ENCODE results near the gene SAP30.

Gene SAP30, protein sequence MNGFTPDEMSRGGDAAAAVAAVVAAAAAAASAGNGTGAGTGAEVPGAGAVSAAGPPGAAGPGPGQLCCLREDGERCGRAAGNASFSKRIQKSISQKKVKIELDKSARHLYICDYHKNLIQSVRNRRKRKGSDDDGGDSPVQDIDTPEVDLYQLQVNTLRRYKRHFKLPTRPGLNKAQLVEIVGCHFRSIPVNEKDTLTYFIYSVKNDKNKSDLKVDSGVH

DNA sequence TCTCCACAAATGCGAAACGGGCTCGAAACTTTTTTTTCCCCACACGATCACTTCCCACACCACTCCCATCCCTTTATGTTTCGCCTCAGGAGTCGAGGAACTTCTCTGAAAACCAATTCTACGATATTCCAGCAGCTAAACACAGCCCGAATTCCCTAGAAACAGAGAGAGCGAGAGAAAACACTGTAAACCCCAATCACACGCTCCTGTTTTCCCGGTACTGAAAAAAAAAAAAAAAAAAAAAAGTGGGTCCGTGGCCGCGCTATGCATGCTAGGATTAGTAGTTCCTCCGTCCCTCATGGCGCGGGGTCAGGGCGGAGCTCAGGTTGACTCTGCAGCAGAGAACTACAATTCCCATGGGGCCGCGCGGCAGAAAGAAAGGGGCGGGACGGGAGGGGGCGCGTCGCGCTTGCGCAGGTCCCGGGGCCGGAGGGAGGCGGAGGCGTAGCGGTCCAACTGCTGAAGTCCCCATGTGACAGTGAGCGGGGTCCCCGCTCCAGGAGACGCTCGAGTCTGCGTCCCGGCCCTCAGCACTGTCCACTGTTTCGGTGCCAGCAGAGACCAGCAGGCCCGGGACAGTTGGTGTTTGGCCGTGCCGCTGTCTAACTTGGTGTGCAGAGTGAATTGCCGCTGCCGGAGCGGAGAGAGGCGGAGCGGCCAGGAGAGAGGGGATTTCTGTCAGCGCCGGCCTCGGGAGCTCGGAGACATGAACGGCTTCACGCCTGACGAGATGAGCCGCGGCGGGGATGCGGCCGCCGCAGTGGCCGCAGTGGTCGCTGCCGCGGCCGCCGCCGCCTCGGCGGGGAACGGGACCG lies at the start of gene SAP30:
SAP30 (plus strand) TSS at position 478 of the 815 bp plus-strand sequence; CDS start at position 707, 229 bp downstream.
- DNase-seq: peak; percentile 88 to 90

DNA sequence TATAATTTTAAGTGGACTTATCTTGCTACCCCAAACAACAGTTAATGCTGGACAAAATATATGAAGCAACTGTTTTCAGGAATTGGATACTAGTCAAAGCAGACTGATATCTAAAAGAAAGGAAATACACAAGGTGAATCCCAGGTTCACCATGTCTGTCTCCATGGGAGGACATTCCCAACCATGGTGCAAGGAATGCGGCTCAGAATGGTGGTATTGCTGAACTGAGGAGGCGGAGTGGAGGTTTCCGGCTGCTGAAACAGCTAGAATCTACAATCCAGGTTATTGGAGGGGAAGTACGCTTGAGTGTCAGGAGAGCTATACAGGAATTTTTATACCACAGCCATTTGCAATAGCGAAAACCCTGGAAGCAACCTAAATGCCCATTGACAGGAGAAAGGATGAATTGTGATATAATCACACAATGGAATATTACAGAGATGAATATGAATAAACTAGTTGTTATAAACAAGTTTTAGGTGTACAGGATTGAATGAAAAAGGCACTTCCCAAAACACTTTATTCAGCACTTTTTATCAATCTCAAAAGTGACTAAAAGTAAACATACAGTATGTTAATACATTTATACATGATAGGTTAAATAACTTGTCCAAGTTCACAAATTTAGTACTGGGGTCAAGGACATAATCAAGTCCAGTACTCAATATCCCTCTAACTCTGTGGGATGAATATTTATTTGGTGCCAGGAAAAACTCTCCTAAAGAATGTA lies 45.6 kb upstream of the SAP30 start:
- no peak for DNase-seq

DNA sequence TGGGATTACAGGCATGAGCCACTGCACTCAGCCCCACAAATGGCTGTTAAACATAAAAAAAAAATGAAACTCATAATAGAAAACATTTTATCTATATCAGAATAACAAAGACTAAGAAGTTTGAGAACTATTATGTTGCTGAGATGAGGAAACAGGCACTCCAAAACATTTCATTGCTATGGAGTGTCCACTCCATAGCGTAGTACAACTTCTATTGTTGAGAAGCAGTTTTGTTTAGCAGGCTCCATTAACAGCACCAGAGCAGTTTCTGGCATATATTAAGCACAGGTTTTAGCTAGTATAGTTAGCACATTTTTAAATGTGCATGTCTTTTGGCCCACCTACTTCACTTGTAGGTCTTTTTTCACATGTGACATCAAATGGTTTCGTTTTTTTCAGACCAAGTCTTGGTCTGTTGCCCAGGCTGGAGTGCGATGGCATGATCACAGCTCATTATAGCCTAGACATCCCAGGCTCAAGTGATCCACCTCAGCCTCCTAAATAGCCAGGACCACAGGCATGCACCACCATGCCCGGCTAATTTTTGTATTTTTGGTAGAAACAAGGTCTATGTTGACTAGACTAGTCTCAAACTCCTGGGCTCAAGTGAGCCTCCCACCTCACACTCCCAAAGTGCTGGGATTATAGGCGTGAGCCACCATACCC lies 42.4 kb upstream of the SAP30 start:
- no peak for DNase-seq

DNA sequence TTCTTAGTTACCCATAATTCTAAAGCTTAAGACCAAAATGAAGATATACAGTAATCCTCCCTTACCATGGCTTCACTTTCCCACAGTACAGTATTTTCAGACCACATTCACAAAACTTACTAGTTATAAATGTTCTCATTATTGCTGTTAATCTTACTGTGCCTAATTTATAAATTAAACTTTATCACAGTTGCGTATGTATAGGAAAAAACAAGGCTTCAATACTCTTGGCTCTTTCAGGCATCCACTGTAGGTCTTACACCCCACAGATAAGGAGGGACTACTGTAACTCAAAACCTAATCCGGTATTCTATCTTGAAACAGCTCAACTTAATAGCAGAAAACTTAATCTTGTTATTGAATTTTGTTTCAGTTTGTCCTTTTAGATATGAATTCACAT lies 40.2 kb upstream of the SAP30 start:
- no peak for DNase-seq

DNA sequence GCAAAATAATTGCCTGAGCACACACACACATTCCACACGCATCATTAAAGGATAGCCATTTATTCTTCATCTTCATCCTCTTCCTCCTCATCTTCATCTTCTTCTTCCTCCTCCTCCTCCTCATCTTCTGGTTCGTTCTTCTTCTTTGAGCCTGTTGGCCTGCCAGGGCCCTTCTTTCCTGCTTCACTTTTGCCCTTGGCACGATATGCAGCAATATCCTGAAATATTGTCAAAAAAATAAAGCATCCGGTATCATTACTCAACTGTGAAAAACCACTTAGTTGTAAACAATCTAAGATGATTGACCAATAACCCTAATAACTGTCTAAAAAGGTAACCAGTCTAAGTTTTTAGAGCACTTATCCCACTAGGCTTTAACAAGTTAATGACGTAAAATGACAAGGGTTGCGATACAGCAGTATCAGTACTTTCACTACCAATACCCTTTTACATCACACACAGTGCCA lies 38.7 kb upstream of the SAP30 start:
- DNase-seq: no peak

DNA sequence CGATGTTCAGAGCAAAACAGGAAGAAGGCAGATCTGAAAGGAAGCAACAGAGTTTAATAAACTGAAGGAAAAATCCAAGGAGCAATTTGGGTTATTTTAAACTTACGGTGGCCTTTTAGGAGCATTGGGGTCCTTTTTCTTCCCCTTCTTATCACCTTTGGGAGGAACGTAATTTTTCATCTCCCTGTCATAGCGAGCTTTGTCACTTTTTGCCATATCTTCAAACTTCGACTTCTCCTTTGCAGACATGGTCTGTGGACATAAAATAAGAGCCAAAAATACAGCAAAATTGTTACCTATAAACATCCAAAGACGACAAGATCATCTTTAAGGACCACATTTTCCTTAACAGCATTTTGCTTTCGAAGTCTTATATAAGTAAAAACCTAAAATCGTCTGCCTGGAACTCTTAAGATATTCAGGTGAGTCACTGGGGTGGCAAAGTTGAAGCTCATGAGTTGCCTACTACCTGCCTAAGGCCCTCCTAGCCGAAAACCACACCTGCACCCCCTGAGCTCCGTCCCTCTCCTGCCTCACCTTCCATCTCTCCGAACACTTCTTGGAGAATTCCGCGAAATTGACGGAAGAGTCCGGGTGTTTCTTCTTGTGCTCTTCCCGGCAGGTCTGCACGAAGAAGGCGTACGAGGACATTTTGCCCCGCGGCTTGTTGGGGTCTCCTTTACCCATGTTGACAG lies 37.6 kb upstream of the SAP30 start:
- DNase-seq: no peak

DNA sequence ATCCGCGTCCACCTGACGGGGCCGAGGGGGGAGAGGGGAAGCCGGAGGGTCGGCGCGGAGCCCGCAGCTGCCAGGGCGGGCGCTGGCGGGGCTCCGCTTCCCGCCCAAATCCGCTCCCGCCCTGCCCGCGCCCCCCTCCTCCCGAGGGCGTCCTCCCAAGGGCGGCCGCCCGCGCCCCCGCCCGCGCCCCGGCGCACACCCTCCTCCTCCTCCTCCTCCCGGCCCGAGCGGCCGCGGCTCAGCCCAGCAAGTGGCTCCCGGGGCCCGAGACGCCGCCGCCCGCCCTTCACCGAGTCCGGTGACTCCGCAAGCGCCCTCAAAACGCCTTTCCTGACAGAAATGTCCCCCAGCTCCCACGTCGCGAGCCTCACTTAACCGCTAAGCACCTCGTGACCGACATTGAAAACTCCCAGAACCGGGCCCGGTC lies 37.1 kb upstream of the SAP30 start:
- no peak for DNase-seq

DNA sequence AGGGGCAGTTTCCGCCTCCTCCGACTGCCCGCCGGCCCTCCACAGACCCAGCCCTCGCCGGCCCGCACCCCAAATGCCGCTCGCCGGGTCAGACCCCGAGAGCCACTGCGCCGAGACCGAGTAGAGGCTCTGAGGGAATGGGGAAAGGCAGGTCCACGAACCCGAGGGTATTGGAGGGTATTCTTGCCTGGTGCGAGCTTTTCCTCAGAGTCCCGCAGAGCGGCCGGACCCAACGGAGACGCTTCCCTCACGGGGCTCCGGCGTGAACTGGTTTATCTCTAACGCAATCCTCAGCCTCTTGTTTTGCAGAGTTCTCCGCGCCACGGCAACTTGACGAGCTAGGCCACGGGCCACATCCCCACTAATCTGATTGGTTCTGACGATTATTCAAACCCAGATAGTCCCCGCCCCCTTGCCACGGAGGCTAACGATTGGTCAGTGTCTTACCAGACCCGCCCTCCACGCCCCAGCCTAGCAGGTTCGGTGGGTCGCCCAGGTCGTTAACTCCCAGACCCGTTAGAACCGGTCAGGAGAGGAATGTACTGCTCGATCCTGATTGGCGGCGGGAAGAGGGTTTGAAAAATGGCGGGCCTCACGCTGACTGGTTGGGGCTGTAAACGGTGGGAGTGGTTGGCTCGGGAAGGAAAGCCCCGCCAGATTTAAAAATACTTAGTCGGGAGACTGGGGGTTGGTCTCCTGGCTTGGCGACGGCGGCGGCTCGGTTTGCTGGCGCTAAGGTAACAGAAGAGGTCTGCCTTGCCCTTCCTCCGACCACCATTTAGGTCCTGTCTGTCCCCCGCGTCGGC lies 36.5 kb upstream of the SAP30 start, which contains the start of gene HMGB2:
HMGB2 (minus strand) TSS at position 274 of the 806 bp plus-strand sequence. CDS start 709 bp downstream, outside the sequence.
- peak; percentile 93 to 95 for DNase-seq

DNA sequence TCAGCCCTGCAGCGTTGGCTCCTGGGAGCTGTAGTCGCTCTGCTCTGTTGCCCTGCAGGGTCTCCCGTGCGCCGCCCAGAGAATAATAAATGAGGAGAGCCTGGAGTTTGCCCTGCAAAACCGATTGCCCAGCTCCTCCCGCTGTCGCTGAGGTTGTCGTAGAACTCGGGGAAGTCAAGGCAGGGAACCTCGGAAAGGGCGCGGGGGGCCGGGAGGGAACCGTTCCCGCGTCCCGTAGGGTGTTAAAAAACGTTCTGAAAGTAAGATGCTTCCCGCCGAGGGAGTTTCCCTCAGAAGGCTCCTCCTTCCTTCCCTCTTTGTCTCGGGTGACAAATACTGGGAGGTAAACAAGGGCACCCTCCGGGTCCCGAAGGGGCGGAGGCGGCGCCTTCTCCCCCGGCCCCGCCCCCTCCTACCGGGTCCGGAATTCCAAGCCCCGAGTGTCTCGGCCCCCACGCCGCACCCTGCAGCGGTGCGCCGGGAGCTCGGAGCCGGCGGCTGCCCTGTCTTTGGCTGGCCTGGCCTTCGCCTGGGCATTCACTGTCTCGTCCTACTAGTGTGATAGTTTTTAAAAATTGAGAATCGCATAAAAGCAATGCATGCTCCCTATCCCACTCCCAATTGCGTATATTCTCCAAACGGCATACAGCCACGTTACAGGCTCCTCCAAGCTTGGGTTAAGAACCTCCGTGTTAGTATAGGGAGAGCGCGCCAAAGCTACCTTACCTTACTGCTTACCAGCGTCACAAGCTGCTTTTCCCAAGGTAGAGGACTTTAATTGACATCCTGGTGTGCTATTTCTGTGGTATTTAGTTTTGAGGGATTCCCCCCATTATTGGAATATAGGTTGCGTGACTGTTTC lies 35.6 kb upstream of the SAP30 start:
- peak; percentile 44 to 63 for DNase-seq

DNA sequence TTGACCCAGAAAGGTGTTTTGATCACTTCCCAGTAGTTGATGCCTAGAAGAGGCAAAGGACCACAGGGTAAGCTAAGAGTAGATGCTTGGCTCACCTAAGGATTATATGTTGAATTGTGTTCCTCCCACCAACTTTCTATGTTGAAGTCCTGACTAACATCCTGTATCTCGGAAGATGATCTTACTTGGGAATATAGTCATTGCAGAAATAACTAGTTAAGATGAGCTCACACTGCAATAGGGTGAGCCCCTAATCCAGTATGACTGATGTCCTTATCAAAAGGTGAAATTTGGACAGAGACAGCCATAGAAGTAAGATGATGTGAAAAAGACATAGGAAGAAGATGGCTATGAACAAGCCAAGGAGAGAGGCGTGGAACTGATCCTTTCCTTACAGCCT lies 33.3 kb upstream of the SAP30 start:
- no peak for DNase-seq

DNA sequence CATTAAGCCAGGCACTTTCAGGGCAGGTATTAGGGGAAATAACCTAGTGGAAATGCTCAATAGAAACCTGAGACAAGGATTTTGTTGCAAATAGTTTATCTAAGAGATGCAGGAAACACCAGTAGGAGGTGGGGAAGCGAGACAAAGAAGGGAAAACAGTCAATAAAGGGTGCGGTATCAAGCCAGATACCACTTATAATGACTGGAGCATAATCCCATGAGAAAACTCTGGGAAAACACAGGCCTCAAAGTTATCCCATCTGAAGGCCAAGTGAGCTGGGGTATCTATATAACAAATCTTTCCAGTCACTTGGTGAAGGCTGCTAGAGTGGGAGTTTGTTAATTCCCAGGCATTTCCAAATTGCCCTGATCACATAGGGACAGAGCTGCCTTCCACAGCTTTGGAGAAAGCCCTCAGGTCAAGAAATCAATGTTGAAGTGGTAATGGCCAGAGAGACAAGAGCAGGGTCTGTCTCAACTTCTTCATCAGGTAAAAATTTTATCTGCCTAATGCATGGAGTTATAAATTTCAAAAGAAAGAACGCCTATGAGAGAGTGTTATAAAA lies 26.8 kb upstream of the SAP30 start:
- DNase-seq: no peak

DNA sequence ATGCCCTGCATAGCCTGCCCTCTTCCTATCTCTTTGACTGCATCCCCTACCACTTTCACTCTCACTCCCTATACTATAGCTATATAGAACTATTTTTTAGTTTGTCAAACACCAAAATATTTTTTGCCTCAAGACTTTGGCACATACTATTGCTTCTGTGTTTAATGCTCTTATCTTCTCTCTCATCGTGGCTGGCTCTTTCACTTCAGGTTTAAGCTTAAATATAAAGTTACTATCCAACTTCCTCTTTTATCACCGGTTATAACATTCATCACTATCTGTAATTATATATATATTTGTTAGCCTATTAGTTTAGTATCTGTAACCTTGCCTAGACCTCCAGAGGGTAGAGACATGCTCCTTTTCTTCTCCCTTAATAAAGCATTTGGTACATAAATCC lies 25.1 kb upstream of the SAP30 start:
- DNase-seq: no peak

DNA sequence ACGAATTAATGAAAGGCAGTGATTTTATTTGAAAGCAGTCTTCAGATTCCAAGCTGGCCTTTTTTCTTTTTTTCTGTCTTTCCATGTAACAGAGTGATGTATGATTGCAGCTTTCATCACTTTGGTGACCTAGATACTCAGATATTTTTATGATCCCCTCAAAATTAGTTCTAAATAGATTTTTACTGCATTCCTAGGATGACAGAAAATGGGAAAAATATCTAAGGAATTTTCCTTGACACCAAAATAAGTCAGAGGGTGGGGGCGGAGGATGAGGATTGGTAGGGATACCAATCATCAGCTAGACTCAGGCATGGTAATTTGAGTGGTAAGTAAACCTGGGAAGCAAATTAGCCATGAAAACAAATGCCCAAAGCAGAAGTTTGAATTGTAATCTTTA lies 24.7 kb upstream of the SAP30 start:
- DNase-seq: no peak

DNA sequence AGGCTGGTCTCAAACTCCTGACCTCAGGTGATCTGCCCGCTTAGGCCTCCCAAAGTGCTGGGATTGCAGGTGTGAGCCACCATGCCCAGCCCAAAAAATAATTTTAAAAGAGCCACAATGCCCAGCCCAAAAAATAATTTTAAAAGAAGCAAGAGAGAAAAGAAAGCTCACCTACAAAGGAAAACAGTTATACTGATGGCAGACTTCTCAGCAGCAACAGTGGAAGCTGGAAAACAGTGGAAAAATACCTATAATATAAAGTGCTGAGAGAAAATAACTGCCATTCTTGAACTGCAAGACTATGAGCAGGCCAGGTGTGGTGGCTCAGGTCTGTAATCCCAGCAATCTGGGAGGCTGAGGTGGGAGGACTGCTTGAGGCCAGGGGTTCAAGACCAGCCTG lies 23.3 kb upstream of the SAP30 start:
- no peak for DNase-seq

DNA sequence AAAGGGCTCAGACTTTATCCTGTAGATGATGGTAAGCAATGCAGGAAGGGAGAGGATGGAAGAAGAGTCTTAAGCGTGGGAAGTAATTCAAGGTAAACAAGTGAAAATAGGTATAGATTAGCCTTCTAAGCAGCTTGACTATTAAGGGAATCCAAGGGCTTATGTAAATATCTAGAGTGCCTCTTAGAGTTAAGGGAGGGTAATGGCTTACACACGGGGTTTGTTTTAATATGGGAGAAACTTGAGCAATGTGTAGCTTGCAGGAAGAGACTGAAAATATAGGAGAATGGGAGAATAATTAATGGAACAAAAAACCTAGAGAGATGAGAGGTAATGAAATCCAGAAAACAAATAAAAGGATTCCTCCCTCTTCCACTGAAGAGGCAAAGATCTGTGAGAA lies 12.8 kb upstream of the SAP30 start:
- DNase-seq: no peak

DNA sequence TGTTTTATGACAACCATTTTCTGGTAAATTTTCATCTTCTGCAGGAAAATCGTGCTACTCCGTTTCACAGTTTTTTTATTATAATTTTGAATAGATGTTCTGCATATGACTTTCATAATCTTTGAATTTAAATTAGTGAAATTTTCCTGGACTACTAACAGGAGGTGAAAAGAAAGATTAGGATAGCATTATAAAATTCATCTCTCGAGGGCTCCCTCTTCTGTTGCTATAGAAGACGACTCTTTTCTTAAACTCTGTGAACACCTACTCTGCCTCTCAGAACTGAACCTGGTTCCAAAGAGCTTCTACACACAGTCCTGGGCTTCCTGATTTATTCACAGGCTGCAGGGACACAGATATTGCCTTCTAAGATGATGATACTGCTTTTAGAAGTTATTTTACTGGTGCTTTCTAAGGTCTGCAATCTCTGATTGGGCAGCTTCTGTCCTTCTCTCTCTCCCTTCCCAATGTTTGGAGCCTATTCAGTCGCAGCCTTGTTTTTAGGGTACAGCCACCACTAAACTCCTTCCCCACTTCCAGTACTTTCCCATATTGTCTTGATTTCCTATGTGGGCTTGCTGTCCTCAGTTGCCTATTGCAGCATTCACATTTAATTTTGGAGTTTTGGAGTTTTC lies 10.1 kb upstream of the SAP30 start:
- no peak for DNase-seq

DNA sequence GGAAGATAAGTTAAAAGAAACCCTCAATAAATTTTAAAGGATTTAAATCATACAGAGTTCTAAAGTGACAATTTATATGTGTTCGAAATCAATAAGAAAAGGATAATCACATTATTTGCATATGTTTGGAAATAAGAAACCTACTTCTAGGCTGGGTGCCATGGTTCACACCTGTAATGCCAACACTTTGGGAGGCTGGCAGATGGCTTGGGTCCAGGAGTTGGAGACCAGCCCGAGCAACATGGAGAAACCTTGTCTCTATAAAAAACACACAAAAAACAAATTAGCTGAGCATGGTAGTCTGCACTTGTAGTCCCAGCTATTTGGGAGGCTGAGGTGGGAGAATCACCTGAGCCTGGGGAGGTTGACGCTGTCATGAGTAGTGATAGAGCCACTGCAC lies 8.1 kb upstream of the SAP30 start:
- no peak for DNase-seq

DNA sequence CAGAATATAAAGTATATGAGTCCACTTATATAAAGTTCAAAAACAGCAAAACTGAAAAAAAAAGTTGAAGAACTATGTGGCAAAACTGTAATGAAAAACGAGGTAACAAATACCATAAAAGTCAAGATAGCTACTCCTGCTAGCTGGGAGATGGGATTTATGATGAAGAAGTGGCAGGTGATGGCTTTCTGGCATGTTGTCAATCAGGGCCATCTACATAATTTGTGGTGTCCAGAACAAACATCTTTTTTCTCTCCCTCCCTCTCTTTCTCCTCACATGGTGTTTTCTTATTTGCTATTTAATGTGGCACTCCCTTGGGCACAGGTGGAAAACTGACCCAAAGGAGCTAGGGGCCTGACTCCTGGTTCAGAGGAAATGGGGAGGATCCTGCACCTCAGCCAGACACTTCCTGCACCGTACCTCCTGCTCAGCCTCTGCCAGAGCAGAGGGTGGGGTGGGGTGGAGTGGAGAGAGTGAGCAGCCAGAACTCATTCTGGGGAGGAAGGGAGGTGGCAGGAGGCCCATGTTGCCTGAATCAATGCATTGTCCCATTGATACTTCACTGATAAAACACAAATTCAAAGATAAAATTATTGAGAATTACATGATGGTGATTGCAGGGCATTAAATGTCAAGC lies 5.3 kb upstream of the SAP30 start:
- no peak for DNase-seq

DNA sequence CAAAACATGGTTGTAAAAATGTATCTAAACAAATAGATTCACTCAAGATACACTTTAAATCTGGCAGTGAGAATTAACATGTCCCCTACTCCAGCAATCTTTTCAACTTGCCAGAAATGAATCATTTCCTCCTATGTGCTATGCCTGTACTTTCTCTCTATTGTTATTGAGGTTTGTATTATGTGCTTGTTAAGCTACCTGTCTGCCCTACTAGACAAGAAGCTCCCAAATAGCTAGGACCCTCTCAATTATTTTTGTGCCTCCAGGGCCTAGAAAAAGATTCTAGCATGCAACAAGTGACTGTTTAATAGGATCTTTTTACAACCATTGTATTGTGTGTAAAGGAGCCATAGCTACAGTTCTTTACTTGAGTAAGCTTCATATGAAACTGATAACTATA lies 3.5 kb upstream of the SAP30 start:
- no peak for DNase-seq

Data from SHP77 (cell line).